Mammary epithelial cell (primary cell): ENCODE results near the gene ASB1.

Experiments
- EZH2 ChIP-seq: IDR thresholded peaks from 2 replicates; pipeline ENCODE4 v1.6.1; 2012; ENCODE audit warnings: low read length, inconsistent platforms, borderline replicate concordance
- TF ChIP-seq, protein P1 (sequence below), 2 donors: IDR thresholded peaks in 1 of 2; conservative IDR thresholded peaks in 1 of 2; 2 replicates each; pipeline ENCODE4 v1.5.1; 2011 to 2012; ENCODE audit warnings: inconsistent platforms in 2 of 2, low read length in 2 of 2, mild to moderate bottlenecking in 2 of 2, control low read depth in 1 of 2, low read depth in 1 of 2; ENCODE audit not compliant: insufficient read depth in 1 of 2; ENCODE audit errors: extremely low read depth in 1 of 2

- TF ChIP-seq, protein P1, sequence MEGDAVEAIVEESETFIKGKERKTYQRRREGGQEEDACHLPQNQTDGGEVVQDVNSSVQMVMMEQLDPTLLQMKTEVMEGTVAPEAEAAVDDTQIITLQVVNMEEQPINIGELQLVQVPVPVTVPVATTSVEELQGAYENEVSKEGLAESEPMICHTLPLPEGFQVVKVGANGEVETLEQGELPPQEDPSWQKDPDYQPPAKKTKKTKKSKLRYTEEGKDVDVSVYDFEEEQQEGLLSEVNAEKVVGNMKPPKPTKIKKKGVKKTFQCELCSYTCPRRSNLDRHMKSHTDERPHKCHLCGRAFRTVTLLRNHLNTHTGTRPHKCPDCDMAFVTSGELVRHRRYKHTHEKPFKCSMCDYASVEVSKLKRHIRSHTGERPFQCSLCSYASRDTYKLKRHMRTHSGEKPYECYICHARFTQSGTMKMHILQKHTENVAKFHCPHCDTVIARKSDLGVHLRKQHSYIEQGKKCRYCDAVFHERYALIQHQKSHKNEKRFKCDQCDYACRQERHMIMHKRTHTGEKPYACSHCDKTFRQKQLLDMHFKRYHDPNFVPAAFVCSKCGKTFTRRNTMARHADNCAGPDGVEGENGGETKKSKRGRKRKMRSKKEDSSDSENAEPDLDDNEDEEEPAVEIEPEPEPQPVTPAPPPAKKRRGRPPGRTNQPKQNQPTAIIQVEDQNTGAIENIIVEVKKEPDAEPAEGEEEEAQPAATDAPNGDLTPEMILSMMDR (conservative IDR thresholded peaks at IDR 0.05 in 1 of 2, IDR thresholded peaks at IDR 0.05 in 1 of 2; ENCODE audit: extremely low read depth in 1 of 2, insufficient read depth in 1 of 2, low read depth in 1 of 2, low read length in 2 of 2), result no peak
- no peak for TF ChIP-seq EZH2
These were observed 7.5 kb downstream of the ASB1 start for GRCh38 chr2:238433941-238434845.
